Type B pancreatic cell (in vitro differentiated cells): ENCODE results near the gene SMC6. TPM values are rescaled to one million over a fixed set of nuclear protein-coding genes. Genes with fewer than 3 reads are reported as not detected.

Source experiments
- DNase-seq: peaks from one replicate; pipeline ENCODE4 v3.0.0; 2021; ENCODE audit warnings: mixed read lengths; ENCODE audit not compliant: unreplicated experiment; ENCODE audit errors: extremely low spot score
- H3K27ac Mint-ChIP-seq: 2 replicates; pipeline ENCODE4 v1.8.0; 2021; ENCODE audit warnings: mild to moderate bottlenecking, mixed read lengths
- H3K27me3 Mint-ChIP-seq: 2 replicates; pipeline ENCODE4 v1.8.0; 2021; ENCODE audit warnings: mixed read lengths
- H3K36me3 Mint-ChIP-seq: 2 replicates; pipeline ENCODE4 v1.8.0; 2021; ENCODE audit warnings: mixed read lengths
- H3K4me1 Mint-ChIP-seq: one replicate; pipeline ENCODE4 v1.8.0; 2021; ENCODE audit warnings: mixed read lengths; ENCODE audit not compliant: unreplicated experiment
- H3K4me3 Mint-ChIP-seq: 2 replicates; pipeline ENCODE4 v1.8.0; 2021; ENCODE audit warnings: mild to moderate bottlenecking, mixed read lengths
- H3K9me3 Mint-ChIP-seq: 2 replicates; pipeline ENCODE4 v1.8.0; 2021; ENCODE audit warnings: mixed read lengths
- total RNA-seq: library from RNA; stranded (reverse); gene quantifications from 2 replicates; pipeline ENCODE4 v1.2.1, GENCODE V29; 2021; ENCODE audit warnings: low replicate concordance
- TF ChIP-seq, protein P1 (sequence below): fragments of 200-600 bp; sonication (generic); conservative IDR thresholded peaks from 2 replicates; pipeline ENCODE4 v1.5.0; 2021; ENCODE audit warnings: antibody characterized with exemption, mild to moderate bottlenecking

SMC6 gene
- total RNA-seq, 1 donor from 2014 or later, result 30.5 TPM

DNA sequence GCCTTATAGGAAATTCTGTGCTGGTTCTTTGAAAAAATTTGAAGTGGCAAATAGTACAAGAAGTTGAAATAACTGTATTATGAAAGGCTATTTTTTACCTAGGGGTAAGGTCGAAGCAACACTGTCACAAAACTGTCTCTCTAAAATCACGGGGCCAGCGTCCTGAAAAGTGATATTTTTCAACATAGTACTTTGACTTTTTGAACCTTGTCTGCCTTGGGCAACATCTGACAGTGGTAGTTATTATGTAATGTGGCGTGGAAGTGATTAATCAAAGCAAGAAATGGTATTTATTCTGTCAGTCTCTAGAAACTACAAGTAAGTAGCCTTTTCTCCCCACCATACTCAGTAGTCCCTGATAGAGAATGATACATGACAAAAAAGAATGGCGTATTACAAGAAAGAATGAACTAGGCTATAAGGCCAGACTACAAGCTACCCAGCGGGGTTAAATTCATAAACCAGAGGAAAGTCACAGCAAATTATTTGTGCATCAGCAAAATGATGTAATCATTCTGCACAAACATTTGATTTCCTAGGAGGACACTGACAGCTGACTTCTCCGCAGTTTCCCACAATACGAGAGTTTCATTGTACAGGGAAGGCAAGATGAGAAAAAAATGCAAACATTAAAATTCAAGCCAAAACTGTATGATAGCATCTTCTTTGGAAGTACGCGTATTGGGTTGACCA lies 10.2 kb upstream of the SMC6 start:
- Mint-ChIP-seq H3K4me1 (no peaks in the 10 kb centered on the region), H3K36me3 (peaks cover 11% of the 10 kb centered on the region), H3K4me3 (no peak overlapping the region), H3K27ac (no peak overlapping the region), H3K9me3 (no peaks in the 10 kb centered on the region), H3K27me3 (no peaks in the 10 kb centered on the region)
- no peak for DNase-seq
- TF ChIP-seq, protein P1, sequence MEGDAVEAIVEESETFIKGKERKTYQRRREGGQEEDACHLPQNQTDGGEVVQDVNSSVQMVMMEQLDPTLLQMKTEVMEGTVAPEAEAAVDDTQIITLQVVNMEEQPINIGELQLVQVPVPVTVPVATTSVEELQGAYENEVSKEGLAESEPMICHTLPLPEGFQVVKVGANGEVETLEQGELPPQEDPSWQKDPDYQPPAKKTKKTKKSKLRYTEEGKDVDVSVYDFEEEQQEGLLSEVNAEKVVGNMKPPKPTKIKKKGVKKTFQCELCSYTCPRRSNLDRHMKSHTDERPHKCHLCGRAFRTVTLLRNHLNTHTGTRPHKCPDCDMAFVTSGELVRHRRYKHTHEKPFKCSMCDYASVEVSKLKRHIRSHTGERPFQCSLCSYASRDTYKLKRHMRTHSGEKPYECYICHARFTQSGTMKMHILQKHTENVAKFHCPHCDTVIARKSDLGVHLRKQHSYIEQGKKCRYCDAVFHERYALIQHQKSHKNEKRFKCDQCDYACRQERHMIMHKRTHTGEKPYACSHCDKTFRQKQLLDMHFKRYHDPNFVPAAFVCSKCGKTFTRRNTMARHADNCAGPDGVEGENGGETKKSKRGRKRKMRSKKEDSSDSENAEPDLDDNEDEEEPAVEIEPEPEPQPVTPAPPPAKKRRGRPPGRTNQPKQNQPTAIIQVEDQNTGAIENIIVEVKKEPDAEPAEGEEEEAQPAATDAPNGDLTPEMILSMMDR, result no peak

DNA sequence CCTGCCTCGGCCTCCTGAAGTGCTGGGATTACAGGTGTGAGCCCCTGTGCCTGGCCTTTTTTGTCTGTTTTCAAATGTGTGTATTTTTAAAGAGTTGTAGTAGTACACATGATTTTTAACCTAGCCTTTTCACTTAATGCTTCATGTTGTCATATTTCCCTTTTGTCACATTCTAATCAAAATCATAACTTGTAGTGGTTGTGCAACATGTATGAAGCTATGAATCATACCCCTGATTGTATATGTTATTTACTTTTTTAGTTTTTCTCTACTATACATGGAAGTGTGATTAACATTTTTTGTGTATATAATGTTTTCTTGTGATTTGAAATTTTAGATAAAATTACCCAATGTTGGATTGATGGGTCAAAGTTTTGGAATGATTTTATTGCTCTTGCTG lies 8.8 kb upstream of the SMC6 start:
- Mint-ChIP-seq H3K4me1 (no peaks in the 10 kb centered on the region), H3K9me3 (no peaks in the 10 kb centered on the region), H3K36me3 (peaks cover 11% of the 10 kb centered on the region), H3K27ac (no peak overlapping the region), H3K4me3 (no peak overlapping the region), H3K27me3 (no peaks in the 10 kb centered on the region)
- TF ChIP-seq, protein P1, result no peak
- no peak for DNase-seq

DNA sequence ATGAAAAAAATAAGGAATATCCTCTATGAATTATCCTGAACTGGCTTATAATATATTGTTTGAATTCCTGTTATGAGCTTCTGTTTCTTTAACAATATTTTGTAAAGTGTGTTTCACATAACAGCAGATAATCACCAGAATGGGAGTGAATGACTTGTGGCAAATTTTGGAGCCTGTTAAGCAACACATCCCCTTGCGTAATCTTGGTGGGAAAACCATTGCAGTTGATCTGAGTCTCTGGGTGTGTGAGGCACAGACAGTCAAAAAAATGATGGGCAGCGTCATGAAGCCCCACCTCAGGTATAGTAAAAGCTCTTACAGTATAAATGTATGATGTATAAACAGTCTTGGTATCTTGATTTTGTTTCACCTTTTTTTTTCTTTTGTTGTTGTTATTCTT lies 6.2 kb upstream of the SMC6 start:
- TF ChIP-seq, protein P1, result no peak
- Mint-ChIP-seq H3K36me3 (peaks cover 5% of the 10 kb centered on the region), H3K9me3 (no peaks in the 10 kb centered on the region), H3K27me3 (no peaks in the 10 kb centered on the region), H3K4me3 (no peak overlapping the region), H3K4me1 (peaks cover 4% of the 10 kb centered on the region), H3K27ac (no peak overlapping the region)
- no peak for DNase-seq

DNA sequence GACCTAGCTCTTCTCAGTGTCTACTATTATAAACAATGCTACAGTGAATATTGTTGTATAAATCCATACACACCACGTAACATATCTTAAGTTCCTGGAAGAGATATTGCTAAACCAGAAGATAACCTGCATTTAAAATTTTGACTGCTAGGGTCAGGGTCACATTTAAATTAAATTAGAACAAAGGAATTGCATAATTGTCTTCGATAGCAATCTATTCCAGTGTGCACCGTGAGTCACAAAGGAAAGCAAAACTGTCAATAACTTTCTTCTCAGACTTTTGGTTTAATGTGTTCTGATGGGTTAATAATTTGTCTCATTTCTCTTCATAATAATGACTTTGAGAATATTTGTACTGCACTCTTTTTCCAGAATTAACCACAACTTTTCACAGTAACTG lies 4.5 kb upstream of the SMC6 start:
- Mint-ChIP-seq H3K4me1 (peaks cover 4% of the 10 kb centered on the region), H3K27ac (no peak overlapping the region), H3K9me3 (no peaks in the 10 kb centered on the region), H3K4me3 (no peak overlapping the region), H3K27me3 (no peaks in the 10 kb centered on the region), H3K36me3 (peaks cover 4% of the 10 kb centered on the region)
- TF ChIP-seq, protein P1, result no peak
- no peak for DNase-seq

DNA sequence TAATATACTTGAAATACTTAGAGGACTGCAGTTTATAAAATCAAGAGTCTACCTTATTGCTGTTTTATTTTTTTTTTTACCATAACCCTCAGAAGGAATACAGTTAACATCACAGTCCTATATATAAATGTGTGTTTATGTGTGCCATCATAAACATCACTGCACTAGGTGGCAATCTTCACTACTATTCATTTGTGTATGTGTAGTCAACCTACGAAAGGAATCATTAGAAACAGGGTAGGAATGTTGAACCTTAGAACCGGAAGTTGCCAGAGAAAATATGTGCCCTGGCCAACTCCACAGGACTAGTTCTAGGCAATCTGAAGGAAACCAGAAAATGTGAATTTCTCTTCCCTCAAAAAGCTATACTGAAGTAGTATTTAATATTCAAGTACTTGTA lies 3.7 kb upstream of the SMC6 start:
- no peak for DNase-seq
- Mint-ChIP-seq H3K36me3 (peaks cover under 1% of the 10 kb centered on the region), H3K27ac (no peak overlapping the region), H3K27me3 (no peaks in the 10 kb centered on the region), H3K9me3 (no peaks in the 10 kb centered on the region), H3K4me3 (peak overlapping the region; percentile 41), H3K4me1 (peaks cover 9% of the 10 kb centered on the region)
- TF ChIP-seq, protein P1, result no peak
